Caco-2 (cell line): Measurements from ENCODE around the gene PLXNA4. TPM values are rescaled to one million over a fixed set of nuclear protein-coding genes. Genes with fewer than 3 reads are reported as not detected.

Experiments used
- BruUV-seq: library from RNA; stranded (reverse); fragments of 400-500 nt; replicated peaks from 2 replicates; lab custom pipeline; 2021; lab: Mats Ljungman, UMichigan
- CTCF ChIA-PET: fragments of 300-600 bp; sonication (Branson Sonifier 250); formaldehyde crosslinking; loops from one replicate; lab custom pipeline; 2022; ENCODE audit warnings: antibody characterized with exemption; lab: Charles Lee
- POLR2A ChIA-PET: fragments of 300-600 bp; sonication (Branson Sonifier 250); formaldehyde crosslinking; loops from one replicate; lab custom pipeline; 2022; ENCODE audit warnings: antibody characterized with exemption; lab: Charles Lee
- DNase-seq, 2 experiments: peaks; one replicate each; pipeline versions ENCODE4 v3.0.0 to v3.0.0-alpha.2; 2020 to 2022
- H3K27me3 ChIP-seq: replicated peaks from 2 replicates; pipeline ENCODE4 v1.6.0; 2011; ENCODE audit warnings: low read length; ENCODE audit not compliant: control insufficient read depth, insufficient read depth
- H3K36me3 ChIP-seq: 2 replicates; pipeline ENCODE4 v1.5.1; 2011; ENCODE audit warnings: low read length; ENCODE audit not compliant: control insufficient read depth, insufficient read depth
- H3K4me1 ChIP-seq: fragments of 250-450 bp; sonication (Bioruptor Pico); 2 replicates; pipeline ENCODE4 v1.5.1; 2020; ENCODE audit warnings: mild to moderate bottlenecking
- H3K4me3 ChIP-seq: 2 replicates; pipeline ENCODE4 v1.5.1; 2011; ENCODE audit warnings: low read depth, mild to moderate bottlenecking, control low read depth, low read length
- H3K9me3 ChIP-seq: fragments of 250-450 bp; sonication (Bioruptor Pico); 2 replicates; pipeline ENCODE4 v1.5.1; 2020; ENCODE audit warnings: mild to moderate bottlenecking, moderate library complexity
- H3K27ac Mint-ChIP-seq: one replicate; pipeline ENCODE4 v1.8.0; 2022; ENCODE audit warnings: mixed read lengths; ENCODE audit not compliant: unreplicated experiment
- H3K27me3 Mint-ChIP-seq: one replicate; pipeline ENCODE4 v1.8.0; 2022; ENCODE audit warnings: mixed read lengths; ENCODE audit not compliant: insufficient read depth, unreplicated experiment
- H3K36me3 Mint-ChIP-seq: one replicate; pipeline ENCODE4 v1.8.0; 2022; ENCODE audit warnings: mild to moderate bottlenecking, mixed read lengths; ENCODE audit not compliant: insufficient read depth, unreplicated experiment
- H3K4me1 Mint-ChIP-seq: one replicate; pipeline ENCODE4 v1.8.0; 2022; ENCODE audit warnings: low read depth, mixed read lengths; ENCODE audit not compliant: unreplicated experiment
- H3K4me3 Mint-ChIP-seq: one replicate; pipeline ENCODE4 v1.8.0; 2022; ENCODE audit warnings: mild to moderate bottlenecking, moderate library complexity, mixed read lengths; ENCODE audit not compliant: unreplicated experiment
- H3K9me3 Mint-ChIP-seq: one replicate; pipeline ENCODE4 v1.8.0; 2022; ENCODE audit warnings: mixed read lengths; ENCODE audit not compliant: unreplicated experiment
- intact Hi-C: fragments of 100-400 bp; cut with micrococcal nuclease; formaldehyde crosslinking; loops from one replicate; pipeline ENCODE4 v1.10.0; 2022; ENCODE audit not compliant: unreplicated experiment
- total RNA-seq: library from RNA; stranded (reverse); gene quantifications from 2 replicates; pipeline ENCODE4 v1.2.3, GENCODE V29; 2022
- TF ChIP-seq, protein P1 (sequence below), 2 experiments: fragments of 200-600 bp in 1 of 2; IDR thresholded peaks; 1 replicate in 1 of 2; 2 replicates in 1 of 2; pipeline versions ENCODE4 v1.5.1 to v1.8.0; 2011 to 2022; ENCODE audit warnings: antibody characterized with exemption in 1 of 2, control low read depth in 1 of 2, inconsistent platforms in 1 of 2, low read depth in 1 of 2, low read length in 1 of 2, mild to moderate bottlenecking in 1 of 2, moderate library complexity in 1 of 2; ENCODE audit not compliant: insufficient read depth in 1 of 2, severe bottlenecking in 1 of 2, unreplicated experiment in 1 of 2

Gene PLXNA4
- total RNA-seq, 1 experiment from 2014 or later = 0.43 TPM

GRCh38 chr7:132500727-132501440 lies 75.4 kb downstream of the PLXNA4 start:
- Histone ChIP-seq H3K36me3 (no peaks in the 10 kb centered on the region), H3K27me3 (no peaks in the 10 kb centered on the region), H3K4me3 (no peak overlapping the region), H3K9me3 (no peaks in the 10 kb centered on the region), H3K4me1 (no peaks in the 10 kb centered on the region)
- intact Hi-C loops = loop anchor here (2.0 kb wide), 1 partner anchor 182 kb away; no protein-coding TSS in a partner anchor
- BruUV-seq = no TSS peak
- H3K27ac Mint-ChIP-seq = no peak overlapping the region
- no peaks in the 10 kb centered on the region for H3K9me3 Mint-ChIP-seq
- peak in 1 of 2 experiments; percentile 36 for DNase-seq
- TF ChIP-seq, protein P1, sequence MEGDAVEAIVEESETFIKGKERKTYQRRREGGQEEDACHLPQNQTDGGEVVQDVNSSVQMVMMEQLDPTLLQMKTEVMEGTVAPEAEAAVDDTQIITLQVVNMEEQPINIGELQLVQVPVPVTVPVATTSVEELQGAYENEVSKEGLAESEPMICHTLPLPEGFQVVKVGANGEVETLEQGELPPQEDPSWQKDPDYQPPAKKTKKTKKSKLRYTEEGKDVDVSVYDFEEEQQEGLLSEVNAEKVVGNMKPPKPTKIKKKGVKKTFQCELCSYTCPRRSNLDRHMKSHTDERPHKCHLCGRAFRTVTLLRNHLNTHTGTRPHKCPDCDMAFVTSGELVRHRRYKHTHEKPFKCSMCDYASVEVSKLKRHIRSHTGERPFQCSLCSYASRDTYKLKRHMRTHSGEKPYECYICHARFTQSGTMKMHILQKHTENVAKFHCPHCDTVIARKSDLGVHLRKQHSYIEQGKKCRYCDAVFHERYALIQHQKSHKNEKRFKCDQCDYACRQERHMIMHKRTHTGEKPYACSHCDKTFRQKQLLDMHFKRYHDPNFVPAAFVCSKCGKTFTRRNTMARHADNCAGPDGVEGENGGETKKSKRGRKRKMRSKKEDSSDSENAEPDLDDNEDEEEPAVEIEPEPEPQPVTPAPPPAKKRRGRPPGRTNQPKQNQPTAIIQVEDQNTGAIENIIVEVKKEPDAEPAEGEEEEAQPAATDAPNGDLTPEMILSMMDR (IDR thresholded peaks at IDR 0.05; ENCODE audit: insufficient read depth in 1 of 2, low read depth in 1 of 2, low read length in 1 of 2, severe bottlenecking in 1 of 2, unreplicated experiment in 1 of 2) = peak in 1 of 2 experiments; percentile 18
- no peaks in the 10 kb centered on the region for H3K4me1 Mint-ChIP-seq
- H3K36me3 Mint-ChIP-seq = no peaks in the 10 kb centered on the region
- ChIA-PET CTCF (no interaction called here), POLR2A (no interaction called here)
- H3K27me3 Mint-ChIP-seq = peaks cover 17% of the 10 kb centered on the region
- H3K4me3 Mint-ChIP-seq = no peak overlapping the region

DNA sequence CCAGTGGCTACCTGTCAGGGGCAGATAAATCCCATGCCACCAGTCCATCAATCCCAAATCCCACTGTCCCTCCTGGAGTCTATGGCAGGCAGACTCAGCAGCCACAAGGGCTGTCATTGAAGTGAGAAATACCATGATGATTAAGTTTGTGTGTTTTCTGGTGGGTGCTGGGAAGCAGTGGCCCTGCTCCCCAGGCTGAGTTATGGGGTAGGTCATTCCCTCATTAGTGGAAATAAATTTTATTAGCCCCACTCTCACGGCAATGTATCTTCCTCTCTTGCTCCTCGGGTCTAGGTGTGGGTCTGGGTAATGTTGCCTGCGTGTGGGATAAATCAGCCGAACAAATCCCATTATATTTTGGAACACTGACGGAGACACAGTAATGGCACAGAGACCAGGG lies 76.8 kb downstream of the PLXNA4 start:
- Histone ChIP-seq H3K4me1 (no peaks in the 10 kb centered on the region), H3K9me3 (no peaks in the 10 kb centered on the region), H3K36me3 (no peaks in the 10 kb centered on the region), H3K27me3 (no peaks in the 10 kb centered on the region), H3K4me3 (no peak overlapping the region)
- intact Hi-C loops = no loop called here
- no peaks in the 10 kb centered on the region for H3K36me3 Mint-ChIP-seq
- ChIA-PET POLR2A (no interaction called here), CTCF (interaction anchor here (0.6 kb wide), 1 partner anchor 9 kb away, joined by 5 read pairs; no protein-coding TSS in a partner anchor)
- no peaks in the 10 kb centered on the region for H3K9me3 Mint-ChIP-seq
- BruUV-seq = no TSS peak
- H3K27me3 Mint-ChIP-seq = peaks cover 14% of the 10 kb centered on the region
- no peak overlapping the region for H3K27ac Mint-ChIP-seq
- TF ChIP-seq, protein P1 (IDR thresholded peaks at IDR 0.05; ENCODE audit: insufficient read depth in 1 of 2, low read depth in 1 of 2, low read length in 1 of 2, severe bottlenecking in 1 of 2, unreplicated experiment in 1 of 2) = no peak
- no peak for DNase-seq
- H3K4me3 Mint-ChIP-seq = no peak overlapping the region
- no peaks in the 10 kb centered on the region for H3K4me1 Mint-ChIP-seq

GRCh38 chr7:132499065-132499464 lies 77.2 kb downstream of the PLXNA4 start:
- Histone ChIP-seq H3K9me3 (no peaks in the 10 kb centered on the region), H3K27me3 (no peaks in the 10 kb centered on the region), H3K4me3 (no peak overlapping the region), H3K4me1 (no peaks in the 10 kb centered on the region), H3K36me3 (no peaks in the 10 kb centered on the region)
- Mint-ChIP-seq H3K27ac (no peak overlapping the region), H3K27me3 (peaks cover 13% of the 10 kb centered on the region), H3K4me1 (no peaks in the 10 kb centered on the region), H3K36me3 (no peaks in the 10 kb centered on the region), H3K9me3 (no peaks in the 10 kb centered on the region), H3K4me3 (no peak overlapping the region)
- intact Hi-C loops = no loop called here
- POLR2A ChIA-PET = no interaction called here
- no TSS peak for BruUV-seq
- CTCF ChIA-PET = interaction anchor here (0.6 kb wide), 1 partner anchor 9 kb away, joined by 5 read pairs; no protein-coding TSS in a partner anchor
- DNase-seq = no peak
- TF ChIP-seq, protein P1 (IDR thresholded peaks at IDR 0.05; ENCODE audit: insufficient read depth in 1 of 2, low read depth in 1 of 2, low read length in 1 of 2, severe bottlenecking in 1 of 2, unreplicated experiment in 1 of 2) = no peak
